ENCODE results near the gene SEC14L1.
"Not testable (repeated sequence)": the region's sequence is repeated elsewhere in the genome, so short reads cannot be mapped to it uniquely, and the experiment has no call there.

The SEC14L1 gene

GRCh38 chr17:77151186-77151585, 10.4 kb downstream of the SEC14L1 start:
- peaks cover 49% of the 10 kb centered on the region for H3K36me3 ChIP-seq (replicated peaks)
- H3K27ac ChIP-seq: no peak overlapping the region
- no peak overlapping the region for H3K4me3 ChIP-seq (ENCODE audit: low read depth, low read length)
- in situ Hi-C loops (cut with HindIII; ENCODE audit: low pct_ligation_motif_present, low sequenced_read_pairs): no loop called here
- TF ChIP-seq CTCF (IDR thresholded peaks at IDR 0.05; ENCODE audit: low read depth, low read length, missing control alignments): no peak
- H3K27me3 ChIP-seq (replicated peaks): no peaks in the 10 kb centered on the region
- no peak for DNase-seq

GRCh38 chr17:77152056-77152455, 11.3 kb downstream of the SEC14L1 start:
- in situ Hi-C loops (cut with HindIII; ENCODE audit: low pct_ligation_motif_present, low sequenced_read_pairs); H3K27me3 ChIP-seq (replicated peaks); H3K4me3 ChIP-seq (ENCODE audit: low read depth, low read length); H3K27ac ChIP-seq; DNase-seq: not testable (repeated sequence)
- peaks cover 44% of the 10 kb centered on the region for H3K36me3 ChIP-seq (replicated peaks)

GRCh38 chr17:77153472-77153871, 12.7 kb downstream of the SEC14L1 start:
- TF ChIP-seq CTCF (IDR thresholded peaks at IDR 0.05; ENCODE audit: low read depth, low read length, missing control alignments): no peak
- Histone ChIP-seq H3K36me3 (replicated peaks) (peaks cover 34% of the 10 kb centered on the region), H3K27me3 (replicated peaks) (no peaks in the 10 kb centered on the region), H3K27ac (no peak overlapping the region), H3K4me3 (ENCODE audit: low read depth, low read length) (no peak overlapping the region)
- DNase-seq: no peak
- in situ Hi-C loops (cut with HindIII; ENCODE audit: low pct_ligation_motif_present, low sequenced_read_pairs): no loop called here

GRCh38 chr17:77153999-77154586, 13.3 kb downstream of the SEC14L1 start:
- H3K4me3 ChIP-seq (ENCODE audit: low read depth, low read length): no peak overlapping the region
- DNase-seq: no peak
- H3K36me3 ChIP-seq (replicated peaks): peaks cover 28% of the 10 kb centered on the region
- no peak for TF ChIP-seq CTCF (IDR thresholded peaks at IDR 0.05; ENCODE audit: low read depth, low read length, missing control alignments)
- H3K27ac ChIP-seq: no peak overlapping the region
- in situ Hi-C loops (cut with HindIII; ENCODE audit: low pct_ligation_motif_present, low sequenced_read_pairs): no loop called here
- no peaks in the 10 kb centered on the region for H3K27me3 ChIP-seq (replicated peaks)

- no peak for DNase-seq
- Histone ChIP-seq H3K4me3 (ENCODE audit: low read depth, low read length) (no peak overlapping the region), H3K27me3 (replicated peaks) (no peaks in the 10 kb centered on the region), H3K36me3 (replicated peaks) (peaks cover 24% of the 10 kb centered on the region), H3K27ac (no peak overlapping the region)
- in situ Hi-C loops (cut with HindIII; ENCODE audit: low pct_ligation_motif_present, low sequenced_read_pairs): no loop called here
- no peak for TF ChIP-seq CTCF (IDR thresholded peaks at IDR 0.05; ENCODE audit: low read depth, low read length, missing control alignments)
Measured at GRCh38 chr17:77155125-77155524, 14.4 kb downstream of the SEC14L1 start.

- H3K27me3 ChIP-seq (replicated peaks); H3K4me3 ChIP-seq (ENCODE audit: low read depth, low read length); DNase-seq; in situ Hi-C loops (cut with HindIII; ENCODE audit: low pct_ligation_motif_present, low sequenced_read_pairs); H3K27ac ChIP-seq: not testable (repeated sequence)
- H3K36me3 ChIP-seq (replicated peaks): peaks cover 10% of the 10 kb centered on the region
Measured at GRCh38 chr17:77157766-77158165, 17.0 kb downstream of the SEC14L1 start.

All from brain microvascular endothelial cell (primary cell).